GM23248 (cell line): ENCODE results near the gene NDST3.

Experiments used
- EZH2 ChIP-seq: fragments of 200-600 bp; sonication (generic); IDR thresholded peaks from 2 replicates; pipeline ENCODE4 v1.6.1; 2018; ENCODE audit warnings: antibody characterized with exemption, mild to moderate bottlenecking; ENCODE audit not compliant: insufficient read depth, poor library complexity, severe bottlenecking
- EZH2phosphoT487 ChIP-seq: fragments of 200-600 bp; sonication (generic); IDR thresholded peaks from 2 replicates; pipeline ENCODE4 v1.6.1; 2018; ENCODE audit warnings: antibody characterized with exemption, moderate library complexity, mild to moderate bottlenecking, low read depth; ENCODE audit not compliant: insufficient read depth

DNA sequence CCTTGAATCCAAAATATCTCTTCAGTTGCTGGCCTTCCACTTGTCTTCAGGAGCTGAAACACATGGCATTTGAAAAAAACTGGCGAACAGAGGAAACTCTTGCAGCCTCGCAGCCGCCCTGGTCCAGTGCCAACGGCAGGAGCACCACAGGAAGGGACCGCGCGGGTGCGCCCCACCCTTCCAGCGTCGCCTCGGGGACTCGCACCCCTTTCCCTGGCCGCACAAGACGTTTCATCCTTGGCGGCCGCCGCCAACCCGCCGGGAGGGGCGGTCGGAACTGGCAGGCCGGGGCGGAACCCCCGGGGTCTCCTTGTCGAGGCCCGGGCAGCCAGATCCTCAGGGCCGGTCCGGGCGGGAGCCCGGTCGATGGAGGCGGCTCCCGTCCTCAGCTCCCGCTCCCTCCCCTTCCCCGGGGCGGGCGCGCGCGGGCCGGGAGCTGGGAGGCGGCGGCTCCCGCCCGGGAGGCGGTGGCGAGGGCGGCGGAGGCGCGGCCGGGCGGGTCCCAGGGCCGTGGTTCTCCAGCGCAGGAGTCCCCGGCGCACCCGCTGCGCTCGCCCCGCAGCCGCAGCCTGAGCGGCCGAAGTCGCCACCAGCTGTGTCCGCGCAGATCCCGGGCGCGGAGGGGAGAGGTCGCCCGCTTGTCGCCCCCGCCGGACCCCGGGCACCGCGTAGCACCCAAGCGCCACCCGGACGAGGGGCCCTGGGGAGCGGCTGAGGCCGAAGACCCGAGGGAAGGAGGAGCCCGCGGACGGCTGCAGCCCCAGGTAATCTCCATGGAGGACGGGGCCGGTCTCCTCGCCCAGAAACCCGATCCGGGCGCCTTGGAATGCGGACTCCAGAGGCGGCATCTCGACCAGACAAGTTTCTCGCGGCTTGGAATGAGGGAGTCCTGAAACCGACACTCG lies 886 bp upstream of the NDST3 start:
- TF ChIP-seq EZH2 (no peak), EZH2phosphoT487 (no peak)
